Gastroesophageal sphincter (tissue), 4 donors: ENCODE measurements around the gene BEST4. TPM values are rescaled to one million over a fixed set of nuclear protein-coding genes. Genes with fewer than 3 reads are reported as not detected.
"Not testable (repeated sequence)": the region's sequence is repeated elsewhere in the genome, so short reads cannot be mapped to it uniquely, and the experiment has no call there.

Experiments
- ATAC-seq: fragments of 150-250 bp; one replicate; pipeline ENCODE4 v1.9.1; 2016; ENCODE audit warnings: mild to moderate bottlenecking, moderate library complexity
- H3K27ac ChIP-seq, 4 donors: fragments of 200-600 bp; sonication (generic) in 3 of 4; 1 replicate in 3 of 4; 2 replicates in 1 of 4; pipeline ENCODE4 v1.5.1; 2016 to 2019
- H3K27me3 ChIP-seq: fragments of 200-600 bp; sonication (generic); one replicate; pipeline ENCODE4 v1.5.1; 2019
- H3K36me3 ChIP-seq, 2 donors: fragments of 200-600 bp; sonication (generic); one replicate each; pipeline ENCODE4 v1.5.1; 2019; ENCODE audit warnings: control low read depth in 1 of 2
- H3K4me1 ChIP-seq, 3 donors: fragments of 200-600 bp; sonication (generic); 1 replicate in 2 of 3; 2 replicates in 1 of 3; pipeline ENCODE4 v1.5.1; 2016 to 2019; ENCODE audit warnings: control low read depth in 2 of 3
- H3K4me3 ChIP-seq, 2 donors: fragments of 200-600 bp; sonication (generic); one replicate each; pipeline ENCODE4 v1.5.1; 2019; ENCODE audit warnings: mild to moderate bottlenecking in 1 of 2, moderate library complexity in 1 of 2
- H3K9me3 ChIP-seq, 3 donors: fragments of 200-600 bp; sonication (generic); one replicate each; pipeline ENCODE4 v1.5.1; 2017 to 2019; ENCODE audit warnings: control low read depth in 2 of 3
- CTCF ChIP-seq, 4 experiments: fragments of 200-600 bp in 2 of 4; fragments of 450-650 bp in 2 of 4; sonication (generic) in 1 of 4; IDR thresholded peaks; one replicate each; pipeline ENCODE4 v1.5.1; 2017 to 2019; ENCODE audit warnings: antibody characterized with exemption in 4 of 4, mild to moderate bottlenecking in 2 of 4, moderate library complexity in 2 of 4
- EP300 ChIP-seq: sonication (generic); formaldehyde crosslinking; IDR thresholded peaks from one replicate; pipeline ENCODE4 v1.6.1; 2017; ENCODE audit warnings: antibody characterized with exemption, mild to moderate bottlenecking
- POLR2A ChIP-seq, 2 donors: fragments of 450-650 bp; IDR thresholded peaks; one replicate each; pipeline ENCODE4 v1.6.1; 2017; ENCODE audit warnings: antibody characterized with exemption in 2 of 2, mild to moderate bottlenecking in 2 of 2, moderate library complexity in 1 of 2
- POLR2AphosphoS5 ChIP-seq: sonication (generic); formaldehyde crosslinking; IDR thresholded peaks from one replicate; pipeline ENCODE4 v1.6.1; 2017; ENCODE audit warnings: antibody characterized with exemption
- WGBS, 2 donors: methylation state at CpG; one replicate each; pipeline ENCODE4 v1.1.5; 2018; ENCODE audit warnings: low coverage in 1 of 2; 5-methylcytosine and 5-hydroxymethylcytosine counted together
- total RNA-seq, 4 donors: library from RNA; depleted of rRNA; stranded (reverse); fragments of >200 nt; gene quantifications; one replicate each; pipeline ENCODE4 v1.1.0, GENCODE V29; 2016

The BEST4 gene
- total RNA-seq, 4 donors from 2014 or later, result 0.15 to 0.31 TPM; not detected in 2

GRCh38 chr1:44817771-44818495 lies 30.0 kb upstream of the BEST4 start:
- H3K4me3 ChIP-seq, result no peak overlapping the region
- peak overlapping the region in 3 of 4 donors; percentile 84 to 94 (median 92) for H3K27ac ChIP-seq
- no peak for TF ChIP-seq POLR2A (IDR thresholded peaks at IDR 0.05)
- TF ChIP-seq POLR2AphosphoS5, result no peak
- TF ChIP-seq EP300, result no peak
- no peak for TF ChIP-seq CTCF (IDR thresholded peaks at IDR 0.05)
- no peaks in the 10 kb centered on the region for H3K27me3 ChIP-seq
- H3K9me3 ChIP-seq, result no peaks in the 10 kb centered on the region
- no peaks in the 10 kb centered on the region for H3K36me3 ChIP-seq
- peaks cover 0 to 47% (median 19%) of the 10 kb centered on the region in 3 donors for H3K4me1 ChIP-seq
- 79 to 90% methylated on average over 4 to 10 of the region's 11 CpGs for WGBS, 2 donors
- ATAC-seq, result no peak

- Histone ChIP-seq H3K9me3 (no peaks in the 10 kb centered on the region), H3K4me1 (peaks cover 0 to 53% (median 24%) of the 10 kb centered on the region in 3 donors), H3K4me3 (no peak overlapping the region), H3K27me3 (no peaks in the 10 kb centered on the region), H3K27ac (no peak overlapping the region), H3K36me3 (no peaks in the 10 kb centered on the region)
- WGBS, 2 donors, result 73 to 94% methylated on average over 2 of the region's 2 CpGs
- TF ChIP-seq CTCF (IDR thresholded peaks at IDR 0.05) (no peak), EP300 (no peak), POLR2AphosphoS5 (no peak)
- ATAC-seq, result no peak
Observed at GRCh38 chr1:44817307-44817706, 29.3 kb upstream of the BEST4 start.

- not testable (repeated sequence) for H3K9me3 ChIP-seq, H3K27me3 ChIP-seq, H3K36me3 ChIP-seq, ATAC-seq, H3K27ac ChIP-seq, H3K4me3 ChIP-seq
- 85% methylated on average over 8 of the region's 9 CpGs; no CpG with 5 or more reads in 1 of the 2 donors for whole genome bisulfite sequencing, 2 donors
- peaks cover 0 to 59% (median 28%) of the 10 kb centered on the region in 3 donors for H3K4me1 ChIP-seq
Observed at GRCh38 chr1:44815926-44816325, 28.0 kb upstream of the BEST4 start.

- no CpG with 5 or more reads among the region's 48 CpGs for WGBS, 2 donors
- TF ChIP-seq POLR2A (IDR thresholded peaks at IDR 0.05) (no peak), POLR2AphosphoS5 (no peak), CTCF (IDR thresholded peaks at IDR 0.05) (no peak), EP300 (no peak)
- H3K27me3 ChIP-seq, result no peaks in the 10 kb centered on the region
- ATAC-seq, result no peak
- no peaks in the 10 kb centered on the region for H3K36me3 ChIP-seq
- H3K4me1 ChIP-seq, result peaks cover 7 to 69% (median 49%) of the 10 kb centered on the region in 3 donors
- H3K27ac ChIP-seq, result peak overlapping the region; percentile 73 to 97 (median 96)
- no peaks in the 10 kb centered on the region for H3K9me3 ChIP-seq
- peak overlapping the region; percentile 43 to 64 for H3K4me3 ChIP-seq
Observed at GRCh38 chr1:44812822-44813543, 25.0 kb upstream of the BEST4 start.

- 61 to 66% methylated on average over 5 to 7 of the region's 8 CpGs for WGBS, 2 donors
- Histone ChIP-seq H3K9me3 (no peaks in the 10 kb centered on the region), H3K36me3 (peaks cover 0 to 4% of the 10 kb centered on the region in 2 donors), H3K27me3 (no peaks in the 10 kb centered on the region), H3K4me3 (no peak overlapping the region), H3K27ac (peak overlapping the region in 3 of 4 donors; percentile 95 to 97 (median 96)), H3K4me1 (peaks cover 15 to 86% (median 67%) of the 10 kb centered on the region in 3 donors)
- TF ChIP-seq CTCF (IDR thresholded peaks at IDR 0.05) (no peak), EP300 (no peak), POLR2AphosphoS5 (no peak), POLR2A (IDR thresholded peaks at IDR 0.05) (no peak)
- ATAC-seq, result no peak
Observed at GRCh38 chr1:44811234-44811633, 23.3 kb upstream of the BEST4 start.

GRCh38 chr1:44810762-44811105 lies 22.8 kb upstream of the BEST4 start:
- H3K4me1 ChIP-seq, result peaks cover 17 to 91% (median 71%) of the 10 kb centered on the region in 3 donors
- peak overlapping the region in 3 of 4 donors; percentile 96 to 99 (median 97) for H3K27ac ChIP-seq
- not testable (repeated sequence) for ATAC-seq, H3K27me3 ChIP-seq, H3K36me3 ChIP-seq, H3K4me3 ChIP-seq, H3K9me3 ChIP-seq
- WGBS, 2 donors, result 57% methylated on average over 1 of the region's 4 CpGs; no CpG with 5 or more reads in 1 of the 2 donors
